HG03280 (cell line): ENCODE data around the gene N4BP2L1.

Experiments
- ATAC-seq: cut with Tn5 transposase; IDR thresholded peaks from one replicate; pipeline ENCODE4 v1.9.1; 2021; ENCODE audit warnings: mild to moderate bottlenecking, moderate library complexity; ENCODE audit not compliant: unreplicated experiment

N4BP2L1 gene

DNA sequence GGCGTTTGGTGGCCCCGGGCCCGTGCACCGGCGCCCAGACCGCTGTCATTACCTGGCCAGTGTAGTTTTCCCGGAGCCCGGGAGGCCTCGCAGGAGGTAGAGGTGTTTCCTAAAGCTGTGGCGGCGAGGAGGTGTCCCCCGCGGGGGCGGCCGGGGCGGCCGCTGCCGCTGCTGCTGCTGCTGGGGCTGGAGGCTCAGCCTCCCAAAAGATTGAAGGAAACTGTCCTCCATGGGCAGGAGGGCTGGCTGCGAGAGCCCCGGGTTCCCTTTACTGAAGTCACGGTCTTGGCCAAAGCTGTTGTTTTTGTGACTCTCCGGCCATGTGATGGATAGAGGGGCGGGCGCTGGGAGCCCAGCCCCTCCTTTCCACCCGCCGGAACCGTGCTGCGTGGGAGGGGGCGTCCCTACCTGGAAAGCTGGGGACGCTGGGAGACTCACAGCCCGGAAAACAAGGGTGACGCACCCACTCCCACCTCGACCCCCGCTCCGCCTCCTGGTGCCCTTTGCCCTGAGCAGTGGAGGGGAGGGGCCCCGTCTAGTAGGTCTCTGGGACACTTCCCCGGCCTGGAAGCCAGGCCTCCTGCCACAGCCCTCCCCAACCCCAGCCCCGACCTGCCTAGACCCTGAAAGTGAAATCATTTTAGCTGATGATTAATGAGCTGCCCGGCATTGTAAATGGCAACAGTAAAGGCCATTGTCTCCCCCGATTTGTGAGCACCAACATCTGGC lies at the start of gene N4BP2L1:
N4BP2L1 (minus strand) TSS at position 279 of the 729 bp plus-strand sequence; CDS start at position 231, 48 bp downstream.
- peak; percentile 65 for ATAC-seq

DNA sequence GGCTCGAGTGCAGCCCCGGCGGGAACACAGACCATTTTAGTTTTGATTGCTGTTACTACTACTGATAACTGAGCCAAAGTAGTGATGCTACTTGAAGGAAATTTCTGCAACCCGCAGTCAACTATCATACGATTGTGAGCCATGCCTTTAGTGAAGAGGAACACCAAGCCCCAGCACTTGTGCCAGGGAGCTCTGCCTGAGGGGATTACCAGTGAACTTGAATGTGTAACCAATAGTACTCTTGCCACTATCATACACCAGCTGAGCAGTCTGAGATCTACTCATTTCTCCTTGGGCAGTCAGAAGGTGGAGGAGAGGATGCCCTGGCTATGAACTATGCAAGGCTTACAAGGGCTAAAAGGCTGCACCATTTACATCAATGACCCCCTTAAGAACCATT lies 49.0 kb upstream of the N4BP2L1 start:
- ATAC-seq = no peak

DNA sequence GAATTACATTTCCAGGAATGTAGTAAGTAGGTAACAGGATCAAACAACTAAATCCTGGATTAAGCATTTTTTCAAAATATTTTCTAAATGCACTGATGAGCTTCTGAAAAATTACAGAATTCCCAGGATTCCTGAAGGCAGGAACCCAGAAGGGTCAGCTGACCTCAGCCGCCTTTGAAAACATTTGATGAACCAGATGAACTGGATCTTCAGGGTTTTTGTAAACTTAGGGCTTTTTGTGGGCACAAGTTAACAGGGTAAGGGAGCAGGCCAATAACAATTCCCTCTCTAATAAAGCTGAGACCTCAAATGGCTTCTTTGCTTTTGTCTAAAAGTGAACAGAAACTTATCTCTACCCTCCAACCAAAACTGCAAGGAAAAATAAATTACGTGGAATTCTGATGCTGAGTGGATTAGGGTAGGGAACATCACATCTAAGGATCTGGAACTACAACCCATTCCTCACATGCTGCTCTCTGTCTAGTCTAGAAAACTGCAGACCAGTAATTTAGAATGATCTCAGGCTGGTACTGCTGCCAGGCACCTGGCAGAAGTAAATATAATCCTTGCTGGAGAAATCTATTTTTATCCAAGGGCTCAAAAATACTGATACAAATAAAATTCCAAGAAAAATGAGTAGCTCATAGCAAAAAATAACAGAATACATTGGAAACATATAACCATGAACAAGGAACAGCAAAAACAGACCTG lies 48.2 kb upstream of the N4BP2L1 start:
- no peak for ATAC-seq

DNA sequence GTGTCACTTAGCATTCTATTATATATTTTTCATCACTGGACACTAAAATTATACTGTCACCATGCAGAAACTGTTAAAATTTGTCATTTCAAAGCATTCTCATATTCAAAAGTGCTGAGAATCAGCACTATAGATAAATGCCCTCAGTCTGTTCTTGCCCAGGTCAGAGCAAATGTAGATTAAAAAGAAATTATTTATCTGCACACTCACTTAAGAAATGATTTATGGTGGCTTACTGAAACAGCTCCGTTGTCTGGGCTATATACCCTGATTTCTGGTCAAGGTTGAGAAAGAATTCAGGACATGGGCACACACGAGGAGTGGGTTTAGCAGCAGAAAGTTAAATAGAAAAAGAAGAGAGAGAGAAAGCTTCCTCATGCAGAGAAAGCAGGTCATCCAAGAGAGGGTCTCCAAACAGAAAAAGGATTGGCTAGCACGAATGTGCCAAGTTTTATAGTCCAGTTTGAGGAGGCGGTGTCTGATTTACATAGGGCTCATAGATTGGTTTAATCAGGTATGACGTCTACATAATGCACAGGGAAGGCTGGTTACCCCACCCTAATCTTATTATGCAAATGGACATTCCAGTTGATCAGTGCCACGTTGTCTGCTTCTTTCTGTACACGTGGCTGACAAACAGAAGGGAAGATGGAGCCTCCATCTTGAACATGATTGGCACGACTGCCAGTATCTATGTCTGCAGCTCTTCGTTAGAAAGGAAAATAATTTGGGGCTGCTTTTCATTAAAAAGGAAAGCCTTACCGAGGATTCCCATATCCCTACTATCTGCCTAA lies 47.3 kb upstream of the N4BP2L1 start:
- ATAC-seq = no peak

DNA sequence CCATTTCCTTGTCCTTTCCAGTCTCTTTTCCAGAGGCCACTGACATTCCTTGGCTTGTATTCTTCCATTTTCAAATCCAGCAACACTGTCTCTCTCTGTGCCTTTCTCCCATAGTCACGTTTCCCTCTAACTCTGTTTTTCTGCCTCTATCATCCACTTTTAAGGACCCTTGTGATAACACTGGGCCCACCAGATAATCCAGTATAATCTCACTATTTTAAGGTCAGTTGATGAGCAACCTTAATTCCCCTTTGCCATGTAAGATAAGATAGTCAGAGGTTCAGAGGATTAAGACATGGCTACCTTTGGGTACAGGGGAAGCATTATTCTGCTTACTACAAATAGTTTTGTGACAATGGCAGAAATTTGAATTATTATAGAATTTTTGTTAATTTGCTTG lies 45.7 kb upstream of the N4BP2L1 start:
- ATAC-seq = no peak

DNA sequence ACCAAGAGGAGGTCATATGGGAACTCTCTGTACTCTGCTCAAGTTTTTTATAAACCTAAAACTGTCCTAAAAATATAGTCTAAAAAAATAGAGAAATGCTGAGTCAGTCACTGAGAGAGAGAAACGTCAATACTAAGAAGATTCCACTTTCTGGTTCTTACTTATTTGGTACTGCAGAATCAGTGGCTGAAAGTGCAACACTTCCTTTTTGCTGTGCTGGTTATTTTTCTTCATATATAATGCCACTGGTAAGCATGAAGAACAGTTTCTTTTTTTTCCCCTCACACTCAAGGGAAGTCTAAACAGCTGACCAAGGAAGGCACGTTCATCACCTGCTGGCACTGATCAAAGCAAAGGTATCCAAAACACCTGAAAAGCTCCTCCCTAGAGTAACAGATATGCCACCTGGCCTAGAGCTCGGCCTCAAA lies 44.3 kb upstream of the N4BP2L1 start:
- peak; percentile 79 for ATAC-seq

DNA sequence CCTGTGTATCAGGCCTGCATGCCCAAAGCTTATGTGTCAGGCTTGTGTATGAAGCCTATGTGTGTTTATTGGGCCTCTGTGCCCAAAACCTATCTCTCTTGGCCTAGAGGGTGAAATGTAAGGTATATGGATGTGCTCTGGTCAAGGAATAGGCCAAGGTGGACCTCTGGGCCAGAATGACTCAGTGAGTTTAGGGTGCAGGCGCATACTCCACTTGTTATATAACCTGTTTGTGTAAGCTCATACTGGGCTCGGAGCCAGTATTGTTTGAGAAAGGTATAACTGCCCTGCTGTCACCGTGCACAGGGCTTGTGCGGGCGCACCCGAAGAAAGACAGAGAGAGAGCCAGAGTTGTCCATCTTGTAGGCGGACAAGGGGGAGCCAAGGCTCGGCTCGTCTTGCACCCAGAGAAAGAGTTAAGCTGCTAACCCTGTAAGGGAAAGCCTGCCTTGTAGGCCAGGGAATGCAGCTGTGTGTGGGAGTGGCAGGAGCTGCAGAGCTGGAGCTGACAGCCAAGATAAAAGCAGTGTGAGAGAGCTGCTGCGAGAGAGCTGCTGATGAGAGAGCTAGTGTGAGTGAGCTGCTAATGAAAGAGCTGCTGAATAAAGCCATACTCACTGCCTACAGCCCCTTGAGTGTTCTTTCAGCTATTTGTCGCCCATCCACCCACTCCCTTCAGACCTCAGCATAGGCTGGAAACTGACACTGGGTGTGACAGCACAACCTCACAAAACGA lies 43.4 kb upstream of the N4BP2L1 start:
- ATAC-seq = no peak

DNA sequence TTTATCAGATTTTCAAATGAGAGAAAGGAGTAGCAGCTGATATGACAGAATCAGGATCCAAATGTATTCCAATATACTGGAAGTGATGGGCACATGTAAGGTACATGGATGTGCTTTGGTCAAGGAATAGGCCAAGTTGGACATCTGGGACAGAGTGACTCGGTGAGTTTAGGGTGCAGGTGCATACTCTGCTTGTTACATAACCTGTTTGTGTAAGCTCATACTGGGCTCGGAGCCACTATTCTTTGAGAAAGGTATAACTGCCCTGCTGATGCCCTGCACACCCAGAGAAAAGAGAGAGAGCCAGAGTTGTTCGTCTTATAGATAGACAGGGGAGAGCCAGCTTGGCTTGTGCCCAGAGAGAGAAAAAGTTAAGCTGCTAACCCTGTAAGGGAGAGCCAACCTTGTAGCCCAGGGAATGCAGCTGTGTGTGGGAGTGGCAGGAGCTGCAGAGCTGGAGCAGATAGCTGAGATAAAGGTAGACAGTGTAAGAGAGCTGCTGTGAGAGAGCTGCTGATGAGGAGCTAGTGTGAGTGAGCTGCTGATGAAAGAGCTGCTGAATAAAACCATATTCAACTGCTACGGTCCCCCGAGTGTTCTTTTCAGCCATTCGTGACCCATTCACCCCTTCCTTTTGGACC lies 40.7 kb upstream of the N4BP2L1 start:
- ATAC-seq = no peak

DNA sequence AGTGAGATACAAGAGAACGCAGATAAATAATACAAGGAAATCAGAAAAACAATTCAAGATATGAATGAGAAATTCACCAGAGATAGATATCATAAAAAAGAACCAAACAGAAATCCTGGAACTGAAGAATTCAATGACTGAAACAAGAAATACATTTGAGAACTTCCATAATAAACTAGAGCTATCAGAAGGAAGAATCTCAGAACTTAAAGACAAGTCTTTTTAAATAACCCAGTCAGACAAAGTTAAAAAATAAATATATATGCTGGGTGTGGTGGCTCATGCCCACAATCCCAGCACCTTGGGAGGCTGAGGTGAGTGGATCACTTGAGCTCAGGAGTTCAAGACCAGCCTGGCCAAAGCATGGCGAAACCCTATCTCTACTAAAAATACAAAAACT lies 28.7 kb upstream of the N4BP2L1 start:
- ATAC-seq = no peak

DNA sequence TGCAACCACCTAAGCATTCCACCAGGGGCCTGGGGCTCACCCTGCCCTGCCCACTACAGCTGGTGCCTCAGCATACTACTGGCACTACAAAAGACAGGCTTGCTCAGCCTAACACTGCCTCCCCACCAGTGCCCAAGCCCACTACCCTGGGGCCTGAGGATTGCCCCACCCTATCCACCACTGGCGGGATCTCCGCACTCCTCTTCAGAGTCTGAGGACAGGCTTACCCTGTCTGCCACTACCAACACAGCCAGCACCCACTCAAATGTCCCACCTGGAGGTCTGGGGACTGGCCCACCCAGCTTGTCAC lies 27.6 kb upstream of the N4BP2L1 start:
- ATAC-seq = no peak

DNA sequence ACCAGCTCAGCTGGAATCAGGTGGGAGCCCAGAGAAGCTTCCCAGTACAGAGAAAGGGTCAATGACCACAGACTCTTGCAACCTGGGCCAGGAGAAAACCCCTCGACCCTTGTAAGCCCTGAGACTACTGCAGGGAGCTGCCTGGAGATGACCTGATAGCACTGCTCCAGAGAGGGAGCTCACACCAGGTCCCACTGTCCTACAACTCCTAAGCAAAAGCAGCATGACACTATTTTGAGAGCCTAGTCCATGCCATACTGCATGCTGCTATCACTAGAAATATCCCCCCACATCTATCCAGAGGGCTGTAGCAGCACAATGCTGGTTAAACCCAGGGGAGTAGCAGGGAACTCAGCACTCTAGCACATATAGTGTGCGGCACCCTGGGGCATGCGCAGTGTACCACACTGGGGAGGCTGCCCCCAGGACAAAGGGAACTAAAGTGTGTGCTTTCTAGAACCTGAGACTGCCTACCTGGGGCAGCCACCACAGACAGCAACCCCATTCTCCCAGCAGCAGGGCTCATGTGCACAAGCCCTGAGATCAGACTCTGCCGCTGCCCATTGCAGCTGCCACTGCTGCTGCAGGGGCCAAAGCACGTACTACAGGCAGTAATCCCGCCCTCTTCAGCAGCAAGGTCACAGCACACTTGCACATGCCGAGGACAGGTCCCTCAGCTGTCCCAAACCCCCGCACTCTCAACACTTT lies 27.1 kb upstream of the N4BP2L1 start:
- no peak for ATAC-seq

DNA sequence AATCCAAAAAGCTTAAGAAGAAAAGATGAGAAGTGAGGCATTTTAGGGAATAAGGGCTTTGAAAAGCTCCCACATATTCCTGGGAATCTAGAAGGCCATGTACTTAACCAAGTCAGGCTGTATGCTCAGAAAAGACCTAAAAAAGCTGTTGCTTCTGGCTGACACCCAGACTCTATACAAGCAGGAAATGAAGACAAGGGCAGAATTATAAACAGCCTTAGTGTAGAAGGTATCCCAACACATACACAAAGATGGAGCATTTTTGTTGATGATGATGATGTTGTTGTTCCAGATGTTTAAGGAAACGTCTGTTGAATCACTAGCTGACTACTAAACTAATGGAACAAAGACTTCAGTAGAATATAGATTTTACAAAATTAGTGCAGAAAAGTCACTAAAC lies 26.1 kb upstream of the N4BP2L1 start:
- ATAC-seq = no peak

DNA sequence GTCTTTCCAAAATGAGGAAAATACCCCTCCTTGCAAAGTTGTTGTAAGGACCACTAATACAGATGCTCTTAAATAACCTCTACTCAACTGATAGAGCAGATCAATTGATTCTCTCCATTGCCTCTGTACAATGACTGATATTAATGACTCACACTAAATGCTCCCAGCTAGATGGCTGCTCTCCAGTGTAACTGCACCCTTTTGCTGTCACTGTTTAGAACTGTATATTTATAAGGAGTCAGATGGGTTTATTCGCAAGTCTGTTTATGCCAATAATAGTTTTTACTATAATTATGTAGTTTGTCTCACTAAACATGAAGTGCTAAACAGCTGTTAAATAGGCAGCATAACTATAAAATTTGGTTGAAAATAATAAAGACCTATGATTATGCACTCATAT lies 21.0 kb upstream of the N4BP2L1 start:
- no peak for ATAC-seq

DNA sequence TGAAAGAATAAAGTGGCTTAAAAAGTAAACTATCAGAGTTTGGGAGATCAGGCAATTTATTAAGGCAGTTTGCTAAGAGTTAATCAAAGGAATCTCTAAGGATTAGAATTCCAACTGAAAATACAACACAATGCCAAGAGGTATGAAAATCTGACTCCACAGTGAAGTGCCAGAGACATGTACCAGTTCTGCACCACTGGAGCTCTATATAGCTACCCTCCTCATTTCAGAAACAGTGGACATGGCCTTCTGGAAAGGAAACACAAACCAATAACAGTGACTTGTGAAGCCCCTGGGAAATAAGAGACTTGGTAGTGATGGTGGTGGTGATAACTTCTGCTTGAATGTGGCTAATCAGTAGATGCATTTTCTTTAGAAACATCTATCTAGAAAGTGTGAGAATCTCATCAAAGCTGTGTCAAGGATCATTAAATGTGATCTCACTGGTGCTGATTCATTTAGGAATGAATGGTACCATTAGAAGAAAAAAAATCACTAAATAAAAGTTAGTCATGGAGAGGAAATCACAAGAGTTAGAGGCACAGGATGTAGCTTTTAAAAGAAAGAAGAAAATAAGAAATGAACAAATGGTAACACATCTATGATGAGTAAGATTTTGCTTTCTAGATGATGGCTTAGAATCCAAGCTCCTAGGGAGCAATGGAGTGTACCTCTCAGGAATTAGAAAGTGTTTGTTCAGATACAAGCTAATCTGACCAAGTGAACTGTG lies 20.1 kb upstream of the N4BP2L1 start:
- no peak for ATAC-seq

DNA sequence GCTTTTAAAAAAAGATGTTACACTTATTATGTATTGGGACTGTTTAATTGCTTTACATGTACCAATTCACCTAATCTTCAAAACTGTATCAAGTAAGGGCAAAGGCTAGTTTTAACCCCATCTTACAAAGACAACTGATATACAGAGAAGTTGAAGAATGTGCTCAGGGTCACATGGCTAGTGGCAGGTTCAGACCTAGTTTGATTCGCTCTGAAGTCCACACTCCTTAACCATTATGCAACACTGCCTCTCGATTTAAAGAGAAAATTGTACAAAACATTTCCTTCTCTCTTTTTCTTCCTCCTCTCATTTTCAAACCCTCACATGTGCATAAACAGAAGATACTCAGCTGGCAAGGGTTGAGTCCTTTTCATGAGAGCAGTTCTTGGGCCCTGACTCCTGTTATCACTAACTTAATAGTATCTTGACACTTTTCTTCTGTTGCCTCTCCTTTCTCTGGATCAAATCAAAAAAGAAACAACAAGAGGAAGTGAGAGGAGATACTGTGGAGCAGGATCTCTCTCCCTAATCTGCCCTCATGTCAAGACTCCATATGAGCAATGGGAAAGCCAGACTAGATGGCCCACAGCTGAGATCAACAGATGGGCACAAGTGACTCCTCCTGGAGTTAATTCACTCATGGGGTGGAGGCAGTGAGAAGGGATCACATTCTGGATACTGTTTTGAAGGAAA lies 19.0 kb upstream of the N4BP2L1 start:
- no peak for ATAC-seq

DNA sequence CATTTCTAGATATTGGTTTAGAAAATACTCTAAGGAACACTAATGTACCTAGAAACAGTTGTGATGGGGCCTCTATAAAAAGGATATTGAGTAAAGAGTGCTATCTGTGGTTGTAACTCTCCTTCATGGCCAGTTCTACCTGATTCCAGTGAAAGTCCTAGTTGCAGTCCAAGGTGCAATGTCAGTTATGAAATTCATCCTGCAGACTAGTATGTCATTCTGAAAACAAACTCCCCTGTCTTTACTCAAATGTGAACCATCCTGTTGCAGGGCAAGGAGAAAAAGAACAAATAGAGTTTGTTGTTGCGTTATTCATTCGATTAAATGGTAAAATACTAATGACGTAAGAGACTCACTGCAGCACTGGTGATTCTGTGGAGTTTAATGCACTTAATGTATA lies 18.3 kb upstream of the N4BP2L1 start:
- no peak for ATAC-seq

DNA sequence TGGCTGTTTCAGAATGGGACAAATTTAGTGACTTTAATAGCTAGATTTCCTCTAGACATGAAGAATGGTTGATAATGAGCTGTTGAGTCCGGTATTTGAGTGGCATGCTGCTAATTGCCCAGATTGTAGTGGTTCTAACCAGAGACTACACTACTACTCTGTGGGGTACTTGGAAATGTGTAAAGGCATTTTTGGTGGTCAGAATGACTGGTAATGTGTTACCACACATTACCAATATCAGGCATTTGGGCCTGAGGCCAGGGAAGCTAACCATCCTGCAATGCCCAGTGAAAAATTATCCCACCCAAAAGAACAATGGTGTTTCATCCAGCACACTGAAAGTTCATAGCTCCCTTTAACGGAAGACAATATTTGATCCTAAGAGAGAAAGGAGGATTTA lies 17.5 kb upstream of the N4BP2L1 start:
- ATAC-seq = no peak

DNA sequence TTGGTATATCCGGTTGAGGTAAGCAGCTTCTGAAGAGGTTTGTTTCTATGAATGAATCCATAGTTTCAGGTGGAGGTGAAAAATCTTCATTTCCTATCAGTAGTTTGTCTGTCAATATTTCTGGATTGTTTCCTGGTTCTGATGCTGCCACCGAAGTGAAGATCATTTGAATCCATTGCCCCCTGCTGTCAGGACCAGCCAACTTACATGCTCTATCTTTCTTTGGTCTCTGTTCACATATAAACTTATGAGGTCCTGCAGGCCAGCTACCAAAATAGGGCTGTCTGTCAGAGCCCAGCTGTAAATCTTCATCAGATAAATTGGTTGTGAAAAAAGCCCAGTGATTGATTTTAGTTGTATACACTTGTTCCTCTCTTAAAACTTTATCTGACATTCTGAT lies 15.2 kb upstream of the N4BP2L1 start:
- peak; percentile 69 for ATAC-seq

DNA sequence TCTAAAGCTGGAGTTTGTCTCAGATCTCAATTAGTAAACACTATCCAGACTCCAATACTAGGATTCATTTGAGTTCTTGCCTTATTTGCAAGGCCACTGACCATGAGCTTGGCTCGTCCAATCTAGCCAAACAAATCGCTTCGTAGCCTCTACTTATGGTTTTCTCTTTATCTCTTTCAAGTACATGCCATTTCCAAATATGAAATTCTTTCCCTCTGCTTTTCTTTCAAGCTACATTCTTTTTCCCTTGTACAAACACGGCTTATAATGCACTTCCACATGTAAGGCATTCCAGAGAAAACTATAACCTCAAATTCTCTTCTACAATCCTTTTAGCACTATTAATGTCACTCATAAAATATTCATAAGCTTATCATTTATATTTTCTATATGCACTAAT lies 10.9 kb upstream of the N4BP2L1 start:
- no peak for ATAC-seq
